Stimulated activated CD4-positive, alpha-beta T cell treated with anti-CD3 and anti-CD28 coated beads, Interleukin-1b, Interleukin-23, amount 100 ng/mL, for 4 hours (primary cell): ENCODE data around the gene NCAPG2.
A peak's percentile ranks its signal among the peaks of the same experiment; 100 is the strongest.
"Not testable (repeated sequence)": the region's sequence is repeated elsewhere in the genome, so short reads cannot be mapped to it uniquely, and the experiment has no call there.

Source experiments
- DNase-seq, 2 donors: peaks; one replicate each; pipeline ENCODE4 v3.0.0-alpha.2; 2020; ENCODE audit warnings: low read depth in 2 of 2

The NCAPG2 gene

GRCh38 chr7:158705234-158705850, 738 bp upstream of the NCAPG2 start:
- DNase-seq: no peak

GRCh38 chr7:158703679-158704523, 703 bp downstream of the NCAPG2 start:
- not testable (repeated sequence) for DNase-seq

- no peak for DNase-seq
These were observed 1.7 kb downstream of the NCAPG2 start for GRCh38 chr7:158702944-158703343.

GRCh38 chr7:158702196-158702595, 2.4 kb downstream of the NCAPG2 start:
- DNase-seq: no peak

- DNase-seq: no peak
These were observed 4.6 kb downstream of the NCAPG2 start for GRCh38 chr7:158700008-158700407.

- no peak for DNase-seq
These were observed 5.3 kb downstream of the NCAPG2 start for GRCh38 chr7:158699341-158699740.

- no peak for DNase-seq
These were observed 5.9 kb downstream of the NCAPG2 start for GRCh38 chr7:158698657-158699195.

- not testable (repeated sequence) for DNase-seq
These were observed 7.0 kb downstream of the NCAPG2 start for GRCh38 chr7:158697597-158697996.

GRCh38 chr7:158695726-158696452, 8.7 kb downstream of the NCAPG2 start:
- DNase-seq: peak in 1 of 2 donors; percentile 40

- DNase-seq: no peak
These were observed 9.5 kb downstream of the NCAPG2 start for GRCh38 chr7:158695056-158695455.

GRCh38 chr7:158694650-158695049, 10.0 kb downstream of the NCAPG2 start:
- DNase-seq: no peak

GRCh38 chr7:158689488-158689887, 15.1 kb downstream of the NCAPG2 start:
- no peak for DNase-seq

- no peak for DNase-seq
These were observed 17.2 kb downstream of the NCAPG2 start for GRCh38 chr7:158687406-158687805.

- DNase-seq: no peak
These were observed 18.9 kb downstream of the NCAPG2 start for GRCh38 chr7:158685693-158686092.

GRCh38 chr7:158684329-158684728, 20.3 kb downstream of the NCAPG2 start:
- DNase-seq: no peak

- DNase-seq: no peak
These were observed 21.1 kb downstream of the NCAPG2 start for GRCh38 chr7:158683541-158683940.

- DNase-seq: no peak
These were observed 22.1 kb downstream of the NCAPG2 start for GRCh38 chr7:158682456-158682855.

- no peak for DNase-seq
These were observed 23.9 kb downstream of the NCAPG2 start for GRCh38 chr7:158680754-158681153.

GRCh38 chr7:158676906-158677305, 27.7 kb downstream of the NCAPG2 start:
- DNase-seq: no peak

GRCh38 chr7:158676171-158676840, 28.3 kb downstream of the NCAPG2 start:
- no peak for DNase-seq

- no peak for DNase-seq
These were observed 31.6 kb downstream of the NCAPG2 start for GRCh38 chr7:158672975-158673374.

GRCh38 chr7:158668086-158668485, 36.5 kb downstream of the NCAPG2 start:
- not testable (repeated sequence) for DNase-seq
